ENCODE measurements around the gene TBC1D22A.

Gene TBC1D22A

DNA sequence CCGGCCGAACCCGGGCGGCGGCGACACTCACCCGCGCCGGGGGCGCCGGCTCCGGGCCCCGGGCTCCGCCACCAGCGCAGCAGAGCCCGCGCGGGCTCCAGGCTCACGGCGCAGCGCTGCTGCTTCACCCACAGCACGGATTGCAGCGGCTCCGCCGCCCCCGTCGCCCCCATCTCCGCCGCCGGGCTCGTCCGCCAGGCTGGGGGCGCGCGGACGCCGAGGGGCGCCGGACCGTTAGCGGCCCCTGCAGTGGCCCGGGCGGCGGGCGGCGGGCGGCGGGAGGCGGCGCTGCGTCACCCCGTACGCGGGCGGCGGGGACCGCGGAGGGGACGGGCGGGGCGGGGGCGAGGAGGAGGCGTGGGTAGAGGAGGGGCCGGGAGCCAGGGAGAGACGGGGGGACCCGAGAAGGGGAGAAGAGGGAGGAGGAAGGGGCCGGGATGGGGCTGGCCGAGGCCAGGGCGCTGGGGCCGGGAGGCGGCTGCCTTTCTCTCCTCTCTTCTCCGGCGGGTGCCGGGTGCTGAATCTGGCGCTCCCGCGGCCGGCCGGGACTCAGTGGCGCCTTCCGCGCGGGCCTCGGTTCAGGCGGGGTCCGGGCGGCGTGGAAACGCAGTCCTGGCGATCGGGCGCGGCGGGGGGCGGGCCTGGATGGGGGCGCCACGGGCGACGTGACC, 24.3 kb upstream of the TBC1D22A start, which contains the start of gene CERK:
TSS of gene CERK (minus strand) at position 277 of the 671 bp plus-strand sequence. CDS start at position 173, 104 bp downstream.
- peak; percentile 51 to 54 for DNase-seq

DNA sequence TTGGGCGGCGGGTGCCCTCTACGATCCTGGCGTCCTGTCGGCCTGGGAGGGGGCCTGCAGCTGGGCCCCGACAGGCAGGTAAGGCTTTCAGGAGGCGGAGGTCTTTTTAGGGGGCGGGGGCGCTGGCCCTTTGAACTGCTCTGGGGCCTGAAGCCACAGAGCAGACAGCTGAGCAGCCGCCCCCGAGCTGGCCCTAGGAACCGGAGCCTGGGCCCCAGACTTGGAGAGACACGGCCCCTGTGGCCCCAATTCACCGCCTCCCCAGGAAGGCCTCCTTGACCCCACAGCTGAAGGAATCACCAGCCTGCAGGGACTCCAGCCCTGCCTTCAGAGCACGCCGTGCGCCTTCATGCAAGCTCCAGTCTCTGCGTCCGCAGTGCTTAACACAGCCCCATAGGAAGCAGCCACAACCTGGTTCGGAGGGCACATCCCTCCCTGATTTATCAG, 23.8 kb upstream of the TBC1D22A start:
- DNase-seq = no peak

DNA sequence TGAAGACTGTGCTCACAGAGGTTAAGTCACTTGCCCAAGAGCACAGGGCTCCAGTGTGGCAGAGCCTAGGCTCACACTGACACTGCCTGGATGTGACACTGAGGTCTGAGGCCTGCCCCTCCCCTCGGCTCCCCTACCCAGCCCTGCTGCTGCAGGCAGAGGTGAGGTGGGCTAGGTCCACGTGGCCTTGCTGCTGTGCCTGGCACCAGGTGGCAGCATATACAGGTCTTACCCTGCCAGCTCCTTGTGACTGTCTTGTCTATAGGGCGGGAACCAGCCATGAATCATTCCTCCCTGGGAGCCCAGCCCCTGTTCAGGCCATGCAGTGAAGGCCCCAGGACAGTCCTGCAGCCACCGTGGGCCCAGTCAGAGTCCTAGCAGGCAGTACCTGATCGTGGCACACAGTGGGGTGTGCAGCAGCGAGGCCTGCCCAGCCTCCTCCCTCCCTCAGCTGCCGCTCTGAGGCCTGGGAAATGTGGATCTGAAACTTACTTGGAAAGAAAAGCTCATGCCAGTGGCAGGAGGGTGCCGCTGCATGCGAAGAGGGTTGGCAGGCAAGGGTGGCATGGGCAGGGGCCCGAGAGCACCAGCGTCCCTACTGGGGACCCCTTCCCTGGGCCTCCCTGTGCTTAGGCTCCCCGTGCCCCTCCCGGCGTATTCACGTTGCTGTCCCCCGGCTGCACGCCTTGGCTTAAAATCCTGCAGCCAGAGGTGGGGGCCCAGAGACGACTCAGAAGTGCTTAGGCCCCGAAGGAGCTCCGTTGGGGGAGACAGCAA, 23.2 kb upstream of the TBC1D22A start:
- DNase-seq = peak; percentile 53 to 55

DNA sequence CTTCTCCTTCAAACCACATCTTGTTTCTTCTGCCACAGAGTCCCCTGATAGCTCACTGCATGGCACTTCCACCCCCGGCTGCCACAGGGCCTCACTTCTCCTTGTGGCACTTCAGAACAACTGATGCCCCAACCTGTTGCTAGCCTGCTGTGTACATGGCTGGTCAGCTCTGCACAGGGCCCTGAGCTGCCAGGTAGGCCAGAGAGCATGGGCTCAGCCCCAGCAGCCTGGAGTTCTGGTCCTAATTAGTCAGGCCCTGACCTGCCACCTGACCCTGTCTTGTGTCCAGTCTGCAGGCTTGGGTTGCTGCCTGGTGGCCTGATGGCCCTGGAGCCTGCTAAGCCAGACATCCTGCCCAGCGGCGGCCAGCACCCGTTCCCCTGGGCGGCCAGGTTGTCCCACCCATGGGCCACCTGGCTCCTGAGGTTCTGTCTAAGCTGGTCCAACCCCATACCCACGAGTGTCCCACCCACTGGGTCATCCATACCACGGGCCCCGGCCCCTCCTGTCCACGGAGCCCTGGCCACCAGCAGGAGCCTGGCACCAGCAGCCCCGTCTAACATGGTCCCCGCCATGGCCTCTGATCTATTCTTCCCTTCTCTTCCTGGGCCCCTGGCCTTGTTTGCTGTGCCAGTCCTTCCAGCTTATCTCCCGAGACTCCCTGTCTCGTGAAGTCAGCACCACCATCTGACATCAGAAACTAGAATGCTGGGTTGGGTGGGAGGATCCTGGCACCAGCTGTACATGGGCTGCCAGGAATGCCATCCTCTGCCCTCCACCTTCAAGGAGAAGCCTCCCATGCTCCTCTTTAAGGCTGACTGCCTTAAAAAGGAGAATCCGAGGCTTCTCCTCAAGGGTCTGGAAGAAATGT, 21.3 kb upstream of the TBC1D22A start:
- no peak for DNase-seq

DNA sequence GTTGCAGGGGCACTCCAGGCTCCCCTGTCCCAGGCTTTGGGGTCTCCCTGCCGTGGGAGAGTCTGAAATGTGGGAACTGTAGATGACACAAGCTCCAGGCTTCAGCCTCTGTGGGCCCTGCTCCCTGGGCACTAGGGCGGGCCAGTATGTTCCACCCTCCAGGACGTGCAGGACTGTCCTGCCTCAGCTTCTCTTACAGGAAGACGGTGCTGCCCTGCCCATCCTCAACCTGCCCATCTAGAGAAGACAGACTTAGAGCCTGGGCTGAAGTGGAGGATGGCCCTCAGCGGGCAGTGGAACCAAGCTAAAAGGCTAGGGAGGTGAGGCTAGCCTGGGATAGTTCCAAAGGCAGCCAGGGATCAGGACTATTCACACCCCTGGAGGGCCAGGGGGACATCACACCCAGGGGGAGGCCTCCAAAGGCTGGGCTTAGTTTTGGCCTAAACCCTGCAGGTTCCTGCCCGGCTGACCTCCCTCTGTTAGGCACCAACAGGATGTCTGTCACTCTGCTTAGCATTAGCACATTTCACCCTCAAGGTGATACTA, 20.4 kb upstream of the TBC1D22A start:
- no peak for DNase-seq

DNA sequence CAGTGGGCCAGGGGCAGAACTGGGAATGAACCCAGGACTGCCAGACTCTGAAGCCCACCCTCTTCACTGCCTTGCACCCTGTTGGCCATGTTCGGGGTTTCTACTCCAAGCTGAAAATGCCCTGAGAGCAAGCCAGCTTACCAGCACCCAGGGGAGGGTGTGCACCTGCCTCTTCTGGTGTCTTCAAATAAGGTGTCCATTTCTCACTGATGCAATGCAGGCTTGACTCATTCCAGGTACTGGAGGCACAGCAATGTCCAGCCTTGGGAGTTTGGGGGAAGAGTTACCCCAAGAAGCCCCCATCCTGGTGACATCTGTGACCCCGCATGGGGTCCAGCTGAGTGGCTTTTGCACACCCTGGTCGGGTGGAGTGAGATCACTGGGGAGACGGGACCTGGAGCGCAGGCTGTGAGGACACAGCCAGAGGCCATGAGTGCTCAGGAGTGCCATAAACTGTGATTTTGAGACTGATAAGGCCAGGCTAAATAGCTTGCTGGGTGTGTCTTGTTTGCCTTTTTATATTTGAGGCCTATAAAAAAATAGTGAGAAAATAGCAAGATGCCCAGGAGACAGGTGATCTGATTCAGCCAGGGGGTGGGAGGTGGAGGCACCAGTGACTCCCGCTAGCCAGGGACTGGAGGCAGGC, 19.8 kb upstream of the TBC1D22A start:
- DNase-seq = no peak

DNA sequence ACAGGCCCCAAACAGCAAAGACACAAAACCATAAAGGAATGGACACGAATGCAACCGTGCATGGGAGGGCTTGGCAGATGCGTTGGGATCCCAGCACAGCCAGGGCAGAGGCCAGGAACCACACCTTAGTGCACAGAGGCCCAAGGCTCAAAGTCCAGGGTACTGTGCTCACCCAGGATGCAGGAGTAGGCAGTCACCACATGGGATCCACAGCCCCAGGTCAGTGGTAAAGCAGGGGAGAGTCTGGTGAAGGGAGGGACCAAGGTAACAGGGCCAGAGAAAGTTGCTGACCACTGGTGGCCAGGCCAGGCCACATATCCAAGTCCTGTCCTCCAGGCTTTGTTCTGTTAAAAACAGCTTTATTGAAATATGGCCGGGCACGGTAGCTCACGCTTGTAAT, 17.9 kb upstream of the TBC1D22A start:
- no peak for DNase-seq

DNA sequence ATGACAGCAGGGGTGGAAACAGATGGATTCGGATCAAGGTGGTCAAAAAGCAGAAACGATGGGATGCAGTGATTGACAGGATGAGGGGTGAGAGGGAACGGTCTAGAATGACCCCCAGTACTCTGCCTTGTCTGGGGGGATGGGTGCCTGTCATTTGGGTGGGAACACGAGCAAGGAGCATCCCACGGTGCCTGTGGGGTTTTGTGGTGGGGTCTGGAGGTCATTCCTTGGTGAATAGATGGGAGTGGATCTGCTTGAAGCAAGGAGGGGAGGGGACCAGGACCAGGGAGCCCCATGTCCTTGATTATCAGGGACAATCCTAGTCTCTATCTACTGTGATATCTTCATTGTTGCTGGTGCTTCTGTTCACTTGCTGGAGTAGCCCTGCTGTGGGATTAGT, 16.3 kb upstream of the TBC1D22A start:
- DNase-seq = no peak

DNA sequence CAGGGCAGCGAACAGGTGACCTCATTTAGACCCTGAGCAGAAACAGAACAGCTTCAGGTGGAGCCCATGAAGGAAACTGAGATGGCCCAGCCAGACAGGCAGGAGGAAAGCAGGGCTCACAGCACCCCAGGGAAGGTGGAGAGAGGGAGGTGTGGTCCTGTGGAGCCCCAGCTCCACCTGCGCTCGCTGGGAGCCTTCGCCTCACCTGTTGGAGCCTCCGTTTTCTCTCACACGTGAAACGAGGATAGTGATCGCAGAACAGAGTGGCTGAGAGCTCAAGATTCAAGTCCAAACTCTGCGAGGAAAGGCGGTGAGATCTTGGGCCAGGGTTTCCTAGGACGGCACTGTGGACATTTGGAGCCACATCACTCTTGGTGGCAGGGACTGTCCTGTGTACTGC, 15.8 kb upstream of the TBC1D22A start:
- DNase-seq = no peak

DNA sequence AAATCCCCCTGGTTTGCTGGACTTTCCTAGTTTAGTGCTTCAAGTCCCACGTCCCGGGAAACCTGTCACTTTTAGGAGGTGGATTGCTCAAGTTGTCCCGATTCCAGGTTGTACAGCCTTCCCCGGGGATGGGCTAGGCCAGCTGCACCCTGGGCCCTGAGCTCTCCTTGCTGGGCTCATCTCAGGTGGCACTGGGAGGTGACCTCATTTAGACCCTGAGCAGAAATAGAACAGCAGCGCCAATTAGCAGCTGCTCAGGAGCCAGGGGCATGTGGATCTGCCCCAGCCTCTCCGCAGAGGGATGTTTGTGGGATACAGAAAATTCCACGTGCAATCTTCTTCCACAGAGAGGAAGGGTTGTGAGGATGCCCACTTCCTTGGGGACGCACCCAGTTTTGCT, 14.8 kb upstream of the TBC1D22A start:
- DNase-seq = no peak

DNA sequence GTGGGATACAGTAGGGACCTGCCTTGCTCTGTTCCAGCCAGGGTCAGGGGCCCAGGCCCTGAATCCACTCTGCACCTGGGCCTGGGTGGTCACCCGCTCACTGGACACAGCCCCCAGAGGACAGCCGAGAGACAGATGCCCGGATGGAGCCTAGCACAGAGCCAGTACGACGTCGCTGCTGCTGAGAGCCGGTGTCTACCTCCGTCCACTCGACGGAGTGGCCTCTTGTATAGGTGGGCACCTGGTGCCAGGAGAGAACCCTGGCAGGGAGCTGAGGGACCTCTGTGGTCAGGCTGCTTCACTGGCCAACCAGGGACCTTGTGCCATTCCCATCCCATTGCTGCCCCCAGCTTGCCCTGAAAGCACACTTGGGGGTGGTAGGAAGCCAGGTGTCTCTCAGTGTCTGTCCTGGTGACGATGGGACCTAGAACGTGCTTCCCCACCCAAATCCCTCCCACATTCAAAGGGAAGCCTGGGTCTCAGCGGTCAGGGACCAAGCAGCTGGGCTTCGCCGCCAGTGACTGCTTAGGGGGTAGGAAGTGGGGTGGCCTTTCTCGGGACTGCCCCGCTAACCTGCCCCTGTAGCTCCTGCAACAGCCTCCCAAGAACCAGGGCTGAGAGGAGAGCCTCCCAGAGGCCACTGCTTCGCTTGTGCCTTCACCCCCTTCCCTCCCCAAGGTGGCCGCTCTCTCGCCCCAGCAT, 14.1 kb upstream of the TBC1D22A start:
- no peak for DNase-seq

DNA sequence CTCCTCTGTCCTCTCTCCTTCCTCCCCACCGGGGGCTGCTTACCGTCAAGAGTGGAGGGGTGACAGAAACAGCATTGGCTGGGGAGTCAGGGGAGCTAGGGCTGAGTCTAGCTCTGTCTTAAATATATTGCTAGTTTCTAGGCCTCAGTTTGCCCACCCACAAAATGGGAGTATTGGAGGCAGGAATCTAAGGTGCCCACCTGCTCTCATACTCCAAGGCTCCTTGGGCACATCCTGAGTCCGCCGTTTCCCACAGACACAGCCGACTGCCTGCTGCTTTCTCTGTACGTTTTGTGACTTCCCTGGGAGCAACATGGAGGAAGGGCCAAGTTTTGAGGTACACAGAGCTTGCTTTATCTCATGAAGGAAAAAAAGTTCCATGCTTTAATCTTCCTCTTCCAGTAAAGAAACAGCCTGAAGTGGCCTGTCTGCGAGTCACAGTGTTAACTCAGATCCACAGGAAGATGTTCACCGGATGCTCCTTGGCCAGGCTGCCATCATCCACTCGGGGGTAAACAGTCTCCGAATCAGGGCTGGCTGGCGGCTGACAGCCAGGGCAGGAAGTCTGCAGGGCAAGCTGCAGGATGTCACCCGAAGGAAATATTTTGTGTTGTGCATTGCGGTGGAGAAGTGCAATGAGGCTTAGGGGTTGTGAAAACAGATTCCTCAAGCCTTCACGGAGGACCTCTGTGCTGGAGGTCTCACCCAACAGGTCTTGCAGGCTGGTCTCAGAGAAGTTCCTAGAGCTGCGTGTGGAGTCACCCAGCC, 13.4 kb upstream of the TBC1D22A start:
- no peak for DNase-seq

DNA sequence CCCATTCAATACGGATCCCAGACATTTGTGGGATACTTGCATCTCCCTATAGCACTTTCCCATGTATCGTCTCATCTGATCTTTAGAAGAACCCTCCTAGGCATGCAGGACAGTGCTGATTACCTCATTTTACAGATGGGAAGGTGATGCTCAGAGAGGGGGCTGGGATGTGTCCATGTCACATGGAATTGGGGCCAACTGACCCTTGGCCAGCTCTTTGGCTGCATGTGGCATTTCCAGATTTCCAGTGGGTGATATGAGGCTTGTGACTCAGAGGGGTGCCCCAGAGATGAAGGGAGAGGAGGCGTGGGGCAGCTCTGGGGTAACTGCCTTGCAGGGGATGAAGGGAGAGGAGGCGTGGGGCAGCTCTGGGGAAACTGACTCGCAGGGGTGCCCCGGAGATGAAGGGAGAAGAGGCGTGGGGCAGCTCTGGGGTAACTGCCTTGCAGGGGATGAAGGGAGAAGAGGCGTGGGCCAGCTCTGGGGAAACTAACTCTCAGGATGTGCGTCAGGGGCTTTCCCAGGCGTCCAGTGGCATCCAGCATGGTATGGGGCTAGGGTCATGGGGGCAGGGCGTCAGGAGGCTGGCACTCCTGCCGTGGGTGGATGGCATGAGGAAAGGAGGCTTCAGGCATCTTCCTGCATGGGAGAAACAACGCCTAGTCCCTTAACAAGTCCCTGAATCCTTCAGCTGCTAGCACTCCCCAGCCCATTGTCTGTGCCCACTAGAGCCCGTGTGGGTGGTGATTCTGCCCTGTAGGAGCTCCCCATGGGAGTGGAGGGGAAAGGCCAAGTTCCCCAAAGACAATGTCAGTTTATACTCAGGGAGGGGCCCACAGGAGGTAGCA, 12.5 kb upstream of the TBC1D22A start:
- DNase-seq = no peak

DNA sequence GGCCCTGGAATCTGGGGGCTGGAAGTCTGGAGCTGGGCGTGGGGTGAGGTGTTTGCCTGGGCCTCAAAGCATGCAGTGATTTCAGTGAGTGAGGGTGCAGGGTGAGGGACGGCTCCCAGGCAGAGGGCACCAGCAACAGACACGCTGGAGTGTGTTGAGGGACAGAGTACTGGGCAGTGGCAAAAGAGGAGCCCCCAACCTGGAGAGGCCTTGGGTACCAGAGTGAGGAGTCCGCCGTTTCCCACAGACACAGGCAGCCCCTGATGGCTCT, 12.0 kb upstream of the TBC1D22A start:
- no peak for DNase-seq

DNA sequence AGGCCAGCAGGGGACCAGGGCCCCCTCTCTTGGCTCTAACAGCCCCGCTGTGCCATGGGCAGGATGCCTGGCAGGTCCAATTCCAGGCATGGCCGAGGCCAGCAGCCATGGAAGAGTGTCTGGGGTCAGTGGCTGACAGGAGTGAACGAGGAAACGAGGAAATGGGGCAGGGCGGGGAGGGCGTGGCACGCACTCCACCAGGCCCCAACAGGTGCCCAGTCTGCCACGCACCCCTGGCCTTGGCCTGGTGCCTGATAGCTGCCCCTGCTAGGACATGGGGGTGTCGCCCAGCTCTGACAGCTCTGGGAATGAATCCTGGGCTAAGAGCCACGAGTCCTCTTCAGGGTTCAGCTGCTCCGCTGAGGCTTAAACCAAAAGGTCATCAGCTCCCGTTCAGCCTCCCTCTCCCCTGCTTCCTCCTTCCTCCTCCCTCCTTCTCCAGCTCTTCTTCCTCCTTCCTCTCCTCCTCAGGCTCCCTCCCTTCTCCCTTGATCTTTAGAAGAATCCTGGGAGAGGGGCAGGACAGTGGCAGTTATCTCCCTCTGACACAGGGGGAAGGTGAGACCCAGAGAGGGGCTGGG, 11.5 kb upstream of the TBC1D22A start:
- no peak for DNase-seq

DNA sequence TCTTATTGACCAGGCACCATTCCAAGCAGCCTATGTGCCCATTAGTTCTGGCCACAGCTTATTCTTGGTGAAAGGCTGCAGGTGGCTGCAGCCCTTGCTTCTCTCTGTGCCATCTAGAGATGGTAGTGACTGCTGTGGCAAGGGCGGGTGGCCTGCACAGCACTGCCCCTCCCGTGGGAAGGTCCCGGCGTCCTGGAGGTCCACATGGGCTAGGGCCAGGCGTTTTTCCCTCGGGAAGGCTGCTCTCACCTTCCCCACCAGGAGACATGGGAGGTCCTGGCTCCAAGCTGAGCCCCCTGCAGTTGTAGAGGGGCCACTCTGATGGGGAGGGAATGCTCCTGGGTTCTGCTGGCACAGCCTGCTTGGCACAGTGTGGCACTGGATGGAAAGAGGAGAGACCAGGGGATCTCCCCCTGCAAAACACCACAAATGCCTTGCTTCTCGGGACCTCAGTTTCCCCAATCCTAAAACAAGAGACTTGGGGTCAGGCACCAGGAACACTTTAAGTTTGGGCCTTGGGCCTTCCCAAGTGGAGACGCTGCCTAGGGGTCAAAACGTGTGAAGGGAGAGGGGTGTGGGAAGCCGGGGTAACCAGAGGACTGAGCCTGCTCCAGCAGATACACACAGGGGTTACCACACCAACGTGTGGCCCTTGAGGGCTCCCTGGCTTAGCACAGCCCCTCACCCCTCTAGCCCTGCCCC, 10.0 kb upstream of the TBC1D22A start:
- DNase-seq = no peak

DNA sequence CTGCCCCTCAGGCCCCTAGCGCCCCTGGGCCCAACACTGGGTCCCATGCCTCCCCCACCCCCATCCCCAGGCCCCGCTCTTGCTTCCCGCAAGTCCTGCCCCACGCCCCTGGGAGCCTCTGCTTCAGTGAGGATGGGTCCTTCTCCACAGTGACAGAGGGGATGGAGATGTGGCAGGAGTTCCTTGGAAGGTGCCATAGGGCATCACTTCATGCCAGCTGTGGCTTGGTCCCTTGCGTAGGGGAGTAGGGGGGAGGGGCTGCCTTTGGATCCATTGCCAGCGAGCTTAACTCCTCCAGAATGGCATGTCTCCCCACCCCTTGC, 9.5 kb upstream of the TBC1D22A start:
- DNase-seq = no peak

DNA sequence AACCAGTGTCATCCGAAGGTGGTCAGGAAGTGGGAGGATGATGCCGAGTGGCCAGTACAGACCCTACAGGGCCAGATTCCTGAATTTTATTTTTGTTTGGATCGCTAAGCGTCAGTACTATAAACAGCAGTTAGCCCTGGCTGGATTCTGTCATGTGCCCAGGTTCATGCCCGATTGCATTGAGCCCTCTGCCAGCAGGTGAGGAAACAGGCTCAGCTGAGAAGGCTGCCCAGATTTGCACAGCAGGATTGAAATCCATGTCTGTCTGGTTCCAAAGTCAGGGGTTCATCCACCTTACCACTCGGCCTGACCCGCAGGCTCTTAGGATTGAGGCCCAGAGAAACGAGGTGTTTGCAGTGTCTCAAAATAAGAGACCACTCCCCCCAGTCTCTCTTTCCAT, 9.1 kb upstream of the TBC1D22A start:
- DNase-seq = no peak

DNA sequence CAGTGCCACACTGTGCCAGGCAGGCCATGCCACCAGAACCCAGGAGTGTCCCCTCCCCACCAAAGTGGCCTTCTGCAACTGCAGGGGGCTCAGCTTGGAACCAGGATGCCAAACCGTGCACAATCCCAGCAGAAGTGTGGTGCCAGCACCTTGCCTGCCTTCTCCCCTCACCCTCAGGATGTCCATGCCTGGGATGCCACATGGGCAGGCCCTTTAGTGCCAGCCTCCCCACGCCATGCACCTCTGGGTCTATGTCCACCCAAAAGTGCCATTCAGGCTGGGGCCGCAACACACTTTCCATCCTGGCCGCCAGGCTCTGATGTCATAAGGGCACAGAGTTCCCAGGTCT, 8.7 kb upstream of the TBC1D22A start:
- no peak for DNase-seq

Measured in NCI-H2081 (cell line).